SK-N-SH treated with all-trans-retinoic acid at 6 μM for 48 hours (cell line): ENCODE results near the gene P2RY14.

Source experiments
- ATAC-seq: fragments of 200-7000 bp; cut with Tn5 transposase; 3 replicates; pipeline ENCODE4 v1.9.1; 2020; ENCODE audit warnings: mild to moderate bottlenecking, moderate library complexity
- ARNTL ChIP-seq: fragments of 450-650 bp; formaldehyde crosslinking; IDR thresholded peaks from 2 replicates; pipeline ENCODE4 v1.5.0; 2020; ENCODE audit warnings: low read depth, mild to moderate bottlenecking, moderate library complexity, borderline replicate concordance
- BACH2 ChIP-seq: fragments of 250-450 bp; sonication (Bioruptor Pico); IDR thresholded peaks from 2 replicates; pipeline ENCODE4 v1.9.0; 2021; ENCODE audit warnings: mild to moderate bottlenecking, borderline replicate concordance
- CREB5 ChIP-seq: fragments of 250-450 bp; sonication (Bioruptor Pico); IDR thresholded peaks from 2 replicates; pipeline ENCODE4 v1.5.1; 2020; ENCODE audit warnings: low read depth, mild to moderate bottlenecking, moderate library complexity
- CSDC2 ChIP-seq: fragments of 250-450 bp; sonication (Bioruptor Pico); IDR thresholded peaks from 2 replicates; pipeline ENCODE4 v1.5.0; 2020; ENCODE audit warnings: mild to moderate bottlenecking, moderate library complexity
- CSRNP3 ChIP-seq: fragments of 250-450 bp; sonication (Bioruptor Pico); IDR thresholded peaks from 2 replicates; pipeline ENCODE4 v1.5.1; 2021; ENCODE audit warnings: mild to moderate bottlenecking, moderate library complexity
- ESRRG ChIP-seq: fragments of 250-450 bp; sonication (Bioruptor Pico); IDR thresholded peaks from 2 replicates; pipeline ENCODE4 v1.6.1; 2021; ENCODE audit warnings: mild to moderate bottlenecking
- GLIS3 ChIP-seq: fragments of 250-450 bp; sonication (Bioruptor Pico); IDR thresholded peaks from 2 replicates; pipeline ENCODE4 v1.5.0; 2020; ENCODE audit warnings: mild to moderate bottlenecking, moderate library complexity
- ISL1 ChIP-seq: fragments of 250-450 bp; sonication (Bioruptor Pico); IDR thresholded peaks from 2 replicates; pipeline ENCODE4 v2.1.2; 2022; ENCODE audit warnings: mild to moderate bottlenecking, moderate library complexity
- OSR1 ChIP-seq: fragments of 250-450 bp; sonication (Bioruptor Pico); IDR thresholded peaks from 2 replicates; pipeline ENCODE4 v1.8.0; 2022; ENCODE audit warnings: moderate library complexity, mild to moderate bottlenecking, inconsistent platforms
- PATZ1 ChIP-seq: fragments of 250-450 bp; sonication (Bioruptor Pico); IDR thresholded peaks from 2 replicates; pipeline ENCODE4 v1.8.0; 2020; ENCODE audit warnings: mild to moderate bottlenecking, moderate library complexity, borderline replicate concordance
- POU6F1 ChIP-seq: fragments of 250-450 bp; sonication (Bioruptor Pico); IDR thresholded peaks from 2 replicates; pipeline ENCODE4 v1.8.0; 2021; ENCODE audit warnings: low read depth, mild to moderate bottlenecking, moderate library complexity, borderline replicate concordance
- PPARA ChIP-seq: fragments of 250-450 bp; sonication (Bioruptor Pico); IDR thresholded peaks from 2 replicates; pipeline ENCODE4 v1.5.0; 2020; ENCODE audit warnings: mild to moderate bottlenecking, borderline replicate concordance
- RARB ChIP-seq: fragments of 250-450 bp; sonication (Bioruptor Pico); IDR thresholded peaks from 2 replicates; pipeline ENCODE4 v1.8.0; 2021; ENCODE audit warnings: mild to moderate bottlenecking, moderate library complexity
- SNAI2 ChIP-seq: fragments of 250-450 bp; sonication (Bioruptor Pico); IDR thresholded peaks from 2 replicates; pipeline ENCODE4 v1.5.0; 2020; ENCODE audit warnings: mild to moderate bottlenecking, moderate library complexity
- TCF4 ChIP-seq: fragments of 250-450 bp; sonication (Bioruptor Pico); IDR thresholded peaks from 2 replicates; pipeline ENCODE4 v1.8.0; 2021; ENCODE audit warnings: mild to moderate bottlenecking, moderate library complexity, borderline replicate concordance
- TOX ChIP-seq: fragments of 250-450 bp; sonication (Bioruptor Pico); IDR thresholded peaks from 2 replicates; pipeline ENCODE4 v1.8.0; 2021; ENCODE audit warnings: mild to moderate bottlenecking, moderate library complexity, borderline replicate concordance
- TSHZ2 ChIP-seq: fragments of 250-450 bp; sonication (Bioruptor Pico); IDR thresholded peaks from 2 replicates; pipeline ENCODE4 v1.5.0; 2020; ENCODE audit warnings: mild to moderate bottlenecking, moderate library complexity
- ZFP3 ChIP-seq: fragments of 250-450 bp; sonication (Bioruptor Pico); IDR thresholded peaks from 2 replicates; pipeline ENCODE4 v1.5.0; 2020; ENCODE audit warnings: mild to moderate bottlenecking, moderate library complexity
- ZFP30 ChIP-seq: fragments of 450-650 bp; formaldehyde crosslinking; IDR thresholded peaks from 2 replicates; pipeline ENCODE4 v1.5.0; 2022; ENCODE audit warnings: mild to moderate bottlenecking, moderate library complexity
- ZNF565 ChIP-seq: fragments of 450-650 bp; formaldehyde crosslinking; conservative IDR thresholded peaks from 2 replicates; pipeline ENCODE4 v1.5.0; 2020; ENCODE audit warnings: low read depth, mild to moderate bottlenecking, moderate library complexity
- ZNF70 ChIP-seq: fragments of 450-650 bp; formaldehyde crosslinking; IDR thresholded peaks from 2 replicates; pipeline ENCODE4 v1.5.0; 2020; ENCODE audit warnings: mild to moderate bottlenecking, moderate library complexity
- ZNF8 ChIP-seq: fragments of 450-650 bp; formaldehyde crosslinking; IDR thresholded peaks from 2 replicates; pipeline ENCODE4 v1.5.0; 2020; ENCODE audit warnings: mild to moderate bottlenecking, moderate library complexity

Gene P2RY14

GRCh38 chr3:151218136-151218535, 60.2 kb downstream of the P2RY14 start:
- peak; percentile 18; the same call in 2 of the 3 replicates for ATAC-seq
- TF ChIP-seq ZNF70 (no peak), PATZ1 (CRISPR knock-in tag) (no peak), RARB (CRISPR knock-in tag) (no peak), CSRNP3 (CRISPR knock-in tag) (no peak), ARNTL (no peak), PPARA (CRISPR knock-in tag) (no peak), SNAI2 (no peak), BACH2 (CRISPR knock-in tag) (no peak), ESRRG (CRISPR knock-in tag) (no peak), ZNF8 (CRISPR knock-in tag) (no peak), ZFP3 (no peak), CREB5 (no peak), OSR1 (CRISPR knock-in tag) (no peak), TOX (no peak), ISL1 (CRISPR knock-in tag) (peak; percentile 76), CSDC2 (CRISPR knock-in tag) (no peak), TSHZ2 (CRISPR knock-in tag) (0 out of 2 replicates have a peak, but pooled peaks have one; percentile 22), ZFP30 (no peak)
- TF ChIP-seq, all 23 proteins: peak for 2

- ATAC-seq, result peak; percentile 73
- TF ChIP-seq CSDC2 (CRISPR knock-in tag) (no peak), PATZ1 (CRISPR knock-in tag) (peak; percentile 84; the same call in 1 of the 2 replicates), GLIS3 (CRISPR knock-in tag) (peak; percentile 40; the same call in 1 of the 2 replicates), TOX (0 out of 2 replicates have a peak, but pooled peaks have one; percentile 32), ZNF8 (CRISPR knock-in tag) (no peak), RARB (CRISPR knock-in tag) (0 out of 2 replicates have a peak, but pooled peaks have one; percentile 47), CSRNP3 (CRISPR knock-in tag) (no peak; the same call in 1 of the 2 replicates), BACH2 (CRISPR knock-in tag) (no peak), POU6F1 (peak; percentile 56; the same call in 1 of the 2 replicates), TCF4 (CRISPR knock-in tag) (0 out of 2 replicates have a peak, but pooled peaks have one; percentile 13), PPARA (CRISPR knock-in tag) (no peak), ZFP30 (no peak), CREB5 (0 out of 2 replicates have a peak, but pooled peaks have one; percentile 49), ZFP3 (no peak), ZNF565 (no peak), ISL1 (CRISPR knock-in tag) (peak; percentile 95), ARNTL (no peak), ESRRG (CRISPR knock-in tag) (no peak), OSR1 (CRISPR knock-in tag) (no peak), ZNF70 (peak; percentile 96)
These were observed 61.4 kb downstream of the P2RY14 start for GRCh38 chr3:151216641-151217607.
